B cell (primary cell): Measurements from ENCODE around the gene TMEM98. TPM values are rescaled to one million over a fixed set of nuclear protein-coding genes. Genes with fewer than 3 reads are reported as not detected.
A peak's percentile ranks its signal among the peaks of the same experiment; 100 is the strongest.

Experiments used
- ATAC-seq: fragments of 200-7000 bp; cut with Tn5 transposase; one replicate; pipeline ENCODE4 v1.10.0; 2021; ENCODE audit warnings: low read depth, mild to moderate bottlenecking, moderate number of reproducible peaks, moderate library complexity
- CTCF ChIA-PET: fragments of 350-600 bp; sonication (Branson Sonifier 250); formaldehyde crosslinking; loops from one replicate; lab custom pipeline; 2021; ENCODE audit warnings: antibody characterized with exemption, inconsistent platforms; lab: Charles Lee
- POLR2A ChIA-PET: fragments of 350-600 bp; sonication (Branson Sonifier 250); formaldehyde crosslinking; loops from one replicate; lab custom pipeline; 2021; ENCODE audit warnings: antibody characterized with exemption; lab: Charles Lee
- DNase-seq: peaks from one replicate; pipeline ENCODE4 v3.0.0; 2013
- H2AFZ ChIP-seq: 2 replicates; pipeline ENCODE4 v1.6.1; 2012; ENCODE audit warnings: mild to moderate bottlenecking, low read depth, low read length; ENCODE audit not compliant: insufficient read depth, poor library complexity, severe bottlenecking
- H3K27ac ChIP-seq, 2 donors: 1 replicate in 1 of 2; 2 replicates in 1 of 2; pipeline ENCODE4 v1.5.1; 2012 to 2013; ENCODE audit warnings: low read length in 2 of 2, mild to moderate bottlenecking in 2 of 2, moderate library complexity in 1 of 2
- H3K27me3 ChIP-seq, 4 experiments: fragments of 200-600 bp in 1 of 4; sonication (generic) in 1 of 4; replicated peaks in 1 of 4; 1 replicate in 2 of 4; 2 replicates in 2 of 4; pipeline versions ENCODE4 v1.6.1 to v1.7.0; 2013 to 2016; ENCODE audit warnings: low read length in 3 of 4, mild to moderate bottlenecking in 2 of 4, mixed read lengths in 1 of 4, moderate library complexity in 1 of 4; ENCODE audit not compliant: insufficient read depth in 4 of 4, control insufficient read depth in 3 of 4; ENCODE audit errors: control extremely low read depth in 1 of 4
- H3K36me3 ChIP-seq, 2 experiments: replicated peaks in 1 of 2; 1 replicate in 1 of 2; 2 replicates in 1 of 2; pipeline versions ENCODE4 v1.6.1 to v1.7.1; 2013; ENCODE audit warnings: low read length in 1 of 2; ENCODE audit not compliant: insufficient read depth in 2 of 2, control insufficient read depth in 1 of 2; ENCODE audit errors: control extremely low read depth in 1 of 2, extremely low read depth in 1 of 2
- H3K4me1 ChIP-seq, 2 donors: fragments of 200-600 bp in 1 of 2; sonication (generic) in 1 of 2; 1 replicate in 1 of 2; 2 replicates in 1 of 2; pipeline versions ENCODE4 v1.5.1 to v1.6.1; 2013 to 2017; ENCODE audit warnings: low read length in 2 of 2; ENCODE audit not compliant: control insufficient read depth in 2 of 2, insufficient read depth in 2 of 2
- H3K4me2 ChIP-seq: replicated peaks from 2 replicates; pipeline ENCODE3; 2012; ENCODE audit warnings: mild to moderate bottlenecking, low read depth, low read length; ENCODE audit not compliant: poor library complexity, severe bottlenecking
- H3K4me3 ChIP-seq, 5 experiments: fragments of 200-600 bp in 1 of 5; sonication (generic) in 1 of 5; 1 replicate in 3 of 5; 2 replicates in 2 of 5; pipeline versions ENCODE4 v1.5.1 to v1.7.0; 2011 to 2016; ENCODE audit warnings: low read length in 4 of 5, mild to moderate bottlenecking in 4 of 5, low read depth in 2 of 5, control low read depth in 1 of 5, moderate library complexity in 1 of 5; ENCODE audit not compliant: insufficient read depth in 1 of 5; ENCODE audit errors: control extremely low read depth in 1 of 5, extremely low read depth in 1 of 5
- H3K79me2 ChIP-seq: fragments of 200-600 bp; sonication (generic); one replicate; pipeline ENCODE4 v1.6.0; 2016; ENCODE audit warnings: low read length; ENCODE audit not compliant: control insufficient read depth, insufficient read depth
- H3K9ac ChIP-seq: fragments of 200-600 bp; sonication (generic); 2 replicates; pipeline ENCODE4 v1.6.1; 2017; ENCODE audit warnings: mild to moderate bottlenecking, low read length, moderate library complexity
- H3K9me3 ChIP-seq, 3 donors: one replicate each; pipeline versions ENCODE4 v1.6.1 to v1.7.1; 2013; ENCODE audit warnings: low read length in 2 of 3; ENCODE audit not compliant: control insufficient read depth in 2 of 3, insufficient read depth in 1 of 3; ENCODE audit errors: control extremely low read depth in 1 of 3
- H4K20me1 ChIP-seq: 2 replicates; pipeline ENCODE4 v1.6.0; 2012; ENCODE audit warnings: mild to moderate bottlenecking, low read length; ENCODE audit not compliant: insufficient read depth, control insufficient read depth, poor library complexity, severe bottlenecking
- H3K27ac Mint-ChIP-seq: one replicate; pipeline ENCODE4 v1.8.0; 2021; ENCODE audit warnings: mixed read lengths
- H3K27me3 Mint-ChIP-seq: one replicate; pipeline ENCODE4 v1.8.0; 2021; ENCODE audit warnings: mixed read lengths
- H3K4me1 Mint-ChIP-seq: one replicate; pipeline ENCODE4 v1.8.0; 2021; ENCODE audit warnings: mixed read lengths
- H3K4me3 Mint-ChIP-seq: one replicate; pipeline ENCODE4 v1.8.0; 2021; ENCODE audit warnings: mixed read lengths
- H3K9me3 Mint-ChIP-seq: one replicate; pipeline ENCODE4 v1.8.0; 2022; ENCODE audit warnings: mixed read lengths; ENCODE audit not compliant: insufficient read depth
- CTCF ChIP-seq: fragments of 200-600 bp; IDR thresholded peaks from one replicate; pipeline ENCODE4 v1.8.0; 2022; ENCODE audit warnings: antibody characterized with exemption, mild to moderate bottlenecking
- EZH2 ChIP-seq: IDR thresholded peaks from 2 replicates; pipeline ENCODE4 v1.6.1; 2012; ENCODE audit warnings: borderline replicate concordance, low read depth, mild to moderate bottlenecking, moderate library complexity, low read length; ENCODE audit not compliant: insufficient read depth, poor library complexity, severe bottlenecking
- WGBS: methylation state at CpG from one replicate; pipeline ENCODE4 v1.1.5; 2013; ENCODE audit warnings: missing lambda C conversion rate; ENCODE audit not compliant: insufficient coverage; 5-methylcytosine and 5-hydroxymethylcytosine counted together
- intact Hi-C: fragments of 100-400 bp; cut with micrococcal nuclease; formaldehyde crosslinking; loops from one replicate; pipeline ENCODE4 v1.10.0; 2022
- polyA plus RNA-seq: library from polyadenylated mRNA; depleted of rRNA; stranded (reverse); fragments of >200 nt; gene quantifications from 2 replicates; pipeline ENCODE4 v1.2.3, GENCODE V29; 2012
- total RNA-seq, 2 donors: library from RNA; stranded (reverse); fragments of 120-200 nt in 1 of 2; gene quantifications; 1 replicate in 1 of 2; 2 replicates in 1 of 2; pipeline versions ENCODE4 v1.2.3 to v1.2.4, GENCODE V29; 2013 to 2022

TMEM98 gene
- total and polyA plus RNA-seq, 2 donors (not counting 1 experiment from before 2014, with no cell fraction given) = not detected

GRCh38 chr17:32927201-32927723, 691 bp upstream of the TMEM98 start:
- H3K9me3 Mint-ChIP-seq = no peaks in the 10 kb centered on the region
- peak overlapping the region; percentile 64 for H3K4me2 ChIP-seq
- H3K4me1 Mint-ChIP-seq = peaks cover 2% of the 10 kb centered on the region
- H3K9ac ChIP-seq = peak overlapping the region; percentile 23
- no peaks in the 10 kb centered on the region for H3K9me3 ChIP-seq
- peak overlapping the region; percentile 78 for H3K4me3 Mint-ChIP-seq
- DNase-seq (no peak), ATAC-seq (no peak)
- no peak overlapping the region for H2AFZ ChIP-seq
- no peaks in the 10 kb centered on the region for H4K20me1 ChIP-seq
- H3K79me2 ChIP-seq = no peaks in the 10 kb centered on the region
- H3K27me3 ChIP-seq = peaks cover 0 to 39% (median 19%) of the 10 kb centered on the region in 4 experiments
- POLR2A ChIA-PET = no interaction called here
- CTCF ChIA-PET = no interaction called here
- H3K4me3 ChIP-seq = peak overlapping the region in 1 of 5 experiments; percentile 21
- H3K27ac Mint-ChIP-seq = no peak overlapping the region
- TF ChIP-seq EZH2 (no peak), CTCF (no peak)
- no peaks in the 10 kb centered on the region for H3K36me3 ChIP-seq
- 61% methylated on average over 10 of the region's 11 CpGs for WGBS
- H3K27me3 Mint-ChIP-seq = peaks cover 31% of the 10 kb centered on the region
- no peak overlapping the region for H3K27ac ChIP-seq
- intact Hi-C loops = no loop called here
- H3K4me1 ChIP-seq = peaks cover 5 to 20% of the 10 kb centered on the region in 2 donors

- intact Hi-C loops = no loop called here
- Mint-ChIP-seq H3K4me3 (no peak overlapping the region), H3K4me1 (peaks cover 2% of the 10 kb centered on the region), H3K27ac (no peak overlapping the region), H3K27me3 (peaks cover 35% of the 10 kb centered on the region), H3K9me3 (no peaks in the 10 kb centered on the region)
- Histone ChIP-seq H3K27ac (no peak overlapping the region), H3K36me3 (no peaks in the 10 kb centered on the region), H3K27me3 (peaks cover 0 to 45% (median 24%) of the 10 kb centered on the region in 4 experiments), H2AFZ (peak overlapping the region; percentile 29), H3K9me3 (no peaks in the 10 kb centered on the region), H3K79me2 (no peaks in the 10 kb centered on the region), H4K20me1 (no peaks in the 10 kb centered on the region), H3K9ac (peak overlapping the region; percentile 25), H3K4me1 (peaks cover 5 to 20% of the 10 kb centered on the region in 2 donors), H3K4me2 (peak overlapping the region; percentile 64), H3K4me3 (peak overlapping the region in 1 of 5 experiments; percentile 9)
- WGBS = 40% methylated on average over 14 of the region's 19 CpGs
- no peak for TF ChIP-seq CTCF
- no peak for TF ChIP-seq EZH2
- ATAC-seq (no peak), DNase-seq (no peak)
- POLR2A ChIA-PET = no interaction called here
- CTCF ChIA-PET = interaction anchor here (0.9 to 2.0 kb wide), 3 partner anchors 18 to 147 kb away, joined by 3 to 5 read pairs (median 5); no protein-coding TSS in a partner anchor
Observed at GRCh38 chr17:32928586-32929535, 908 bp downstream of the TMEM98 start.
